Loucy (cell line): ENCODE results near the gene CCDC33.

Experiments used
- H2AFZ ChIP-seq: fragments of 200-600 bp; sonication (generic); 2 replicates; pipeline ENCODE4 v1.6.0; 2016; ENCODE audit warnings: antibody characterized with exemption, mild to moderate bottlenecking, low read length, moderate library complexity
- H3F3A ChIP-seq: fragments of 200-600 bp; 2 replicates; pipeline ENCODE4 v1.6.0; 2016; ENCODE audit warnings: antibody characterized with exemption, low read depth, mild to moderate bottlenecking
- H3K27me3 ChIP-seq: fragments of 200-600 bp; sonication (generic); 2 replicates; pipeline ENCODE4 v1.6.1; 2014; ENCODE audit warnings: low read length, mild to moderate bottlenecking; ENCODE audit not compliant: insufficient read depth, poor library complexity, severe bottlenecking
- H3K36me3 ChIP-seq: fragments of 200-600 bp; sonication (generic); 2 replicates; pipeline ENCODE4 v1.6.1; 2016; ENCODE audit warnings: low read length; ENCODE audit not compliant: insufficient read depth
- H3K4me1 ChIP-seq: fragments of 200-600 bp; sonication (generic); 2 replicates; pipeline ENCODE4 v1.5.1; 2014; ENCODE audit warnings: low read length, mild to moderate bottlenecking; ENCODE audit not compliant: insufficient read depth, poor library complexity, severe bottlenecking
- H3K4me2 ChIP-seq: fragments of 200-600 bp; sonication (generic); 2 replicates; pipeline ENCODE4 v1.6.0; 2014; ENCODE audit warnings: antibody characterized with exemption, low read length, low read depth, mild to moderate bottlenecking; ENCODE audit not compliant: poor library complexity, severe bottlenecking
- H3K4me3 ChIP-seq: fragments of 200-600 bp; sonication (generic); 2 replicates; pipeline ENCODE4 v1.5.1; 2014; ENCODE audit warnings: low read length, mild to moderate bottlenecking, mixed read lengths; ENCODE audit not compliant: poor library complexity, severe bottlenecking
- H3K79me2 ChIP-seq: fragments of 200-600 bp; sonication (generic); 2 replicates; pipeline ENCODE4 v1.6.1; 2014; ENCODE audit warnings: low read length; ENCODE audit not compliant: insufficient read depth
- H3K9ac ChIP-seq: fragments of 200-600 bp; sonication (generic); 2 replicates; pipeline ENCODE4 v1.6.0; 2014; ENCODE audit warnings: mild to moderate bottlenecking, low read depth, low read length, moderate library complexity; ENCODE audit not compliant: poor library complexity, severe bottlenecking
- H3K9me2 ChIP-seq: fragments of 200-600 bp; sonication (generic); replicated peaks from 2 replicates; pipeline ENCODE4 v1.6.1; 2016; ENCODE audit warnings: low read depth, low read length, mixed read lengths
- H3K9me3 ChIP-seq: fragments of 200-600 bp; sonication (generic); 2 replicates; pipeline ENCODE4 v1.6.1; 2014; ENCODE audit warnings: mild to moderate bottlenecking, antibody characterized with exemption, low read length, low read depth; ENCODE audit not compliant: insufficient read depth
- H4K20me1 ChIP-seq: fragments of 200-600 bp; sonication (generic); 2 replicates; pipeline ENCODE4 v1.6.0; 2014; ENCODE audit warnings: antibody characterized with exemption, low read length, mild to moderate bottlenecking; ENCODE audit not compliant: insufficient read depth, poor library complexity, severe bottlenecking
- EZH2phosphoT487 ChIP-seq: fragments of 200-600 bp; IDR thresholded peaks from 2 replicates; pipeline ENCODE4 v1.6.1; 2018; ENCODE audit warnings: antibody characterized with exemption, mild to moderate bottlenecking, moderate library complexity, borderline replicate concordance
- TF ChIP-seq, protein P1 (sequence below): fragments of 200-600 bp; sonication (generic); conservative IDR thresholded peaks from 2 replicates; pipeline ENCODE4 v1.5.1; 2014; ENCODE audit warnings: mild to moderate bottlenecking, antibody characterized with exemption, low read length

The CCDC33 gene

GRCh38 chr15:74259292-74259648 is 23.1 kb downstream of the CCDC33 start:
- Histone ChIP-seq H4K20me1 (no peaks in the 10 kb centered on the region), H3K79me2 (no peaks in the 10 kb centered on the region), H2AFZ (no peak overlapping the region), H3K9me3 (no peaks in the 10 kb centered on the region), H3K4me3 (no peak overlapping the region), H3F3A (no peaks in the 10 kb centered on the region), H3K9ac (no peak overlapping the region), H3K36me3 (no peaks in the 10 kb centered on the region), H3K27me3 (no peaks in the 10 kb centered on the region), H3K4me2 (no peak overlapping the region), H3K4me1 (no peaks in the 10 kb centered on the region), H3K9me2 (no peaks in the 10 kb centered on the region)
- TF ChIP-seq, protein P1, sequence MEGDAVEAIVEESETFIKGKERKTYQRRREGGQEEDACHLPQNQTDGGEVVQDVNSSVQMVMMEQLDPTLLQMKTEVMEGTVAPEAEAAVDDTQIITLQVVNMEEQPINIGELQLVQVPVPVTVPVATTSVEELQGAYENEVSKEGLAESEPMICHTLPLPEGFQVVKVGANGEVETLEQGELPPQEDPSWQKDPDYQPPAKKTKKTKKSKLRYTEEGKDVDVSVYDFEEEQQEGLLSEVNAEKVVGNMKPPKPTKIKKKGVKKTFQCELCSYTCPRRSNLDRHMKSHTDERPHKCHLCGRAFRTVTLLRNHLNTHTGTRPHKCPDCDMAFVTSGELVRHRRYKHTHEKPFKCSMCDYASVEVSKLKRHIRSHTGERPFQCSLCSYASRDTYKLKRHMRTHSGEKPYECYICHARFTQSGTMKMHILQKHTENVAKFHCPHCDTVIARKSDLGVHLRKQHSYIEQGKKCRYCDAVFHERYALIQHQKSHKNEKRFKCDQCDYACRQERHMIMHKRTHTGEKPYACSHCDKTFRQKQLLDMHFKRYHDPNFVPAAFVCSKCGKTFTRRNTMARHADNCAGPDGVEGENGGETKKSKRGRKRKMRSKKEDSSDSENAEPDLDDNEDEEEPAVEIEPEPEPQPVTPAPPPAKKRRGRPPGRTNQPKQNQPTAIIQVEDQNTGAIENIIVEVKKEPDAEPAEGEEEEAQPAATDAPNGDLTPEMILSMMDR = no peak
- TF ChIP-seq EZH2phosphoT487 = no peak

DNA sequence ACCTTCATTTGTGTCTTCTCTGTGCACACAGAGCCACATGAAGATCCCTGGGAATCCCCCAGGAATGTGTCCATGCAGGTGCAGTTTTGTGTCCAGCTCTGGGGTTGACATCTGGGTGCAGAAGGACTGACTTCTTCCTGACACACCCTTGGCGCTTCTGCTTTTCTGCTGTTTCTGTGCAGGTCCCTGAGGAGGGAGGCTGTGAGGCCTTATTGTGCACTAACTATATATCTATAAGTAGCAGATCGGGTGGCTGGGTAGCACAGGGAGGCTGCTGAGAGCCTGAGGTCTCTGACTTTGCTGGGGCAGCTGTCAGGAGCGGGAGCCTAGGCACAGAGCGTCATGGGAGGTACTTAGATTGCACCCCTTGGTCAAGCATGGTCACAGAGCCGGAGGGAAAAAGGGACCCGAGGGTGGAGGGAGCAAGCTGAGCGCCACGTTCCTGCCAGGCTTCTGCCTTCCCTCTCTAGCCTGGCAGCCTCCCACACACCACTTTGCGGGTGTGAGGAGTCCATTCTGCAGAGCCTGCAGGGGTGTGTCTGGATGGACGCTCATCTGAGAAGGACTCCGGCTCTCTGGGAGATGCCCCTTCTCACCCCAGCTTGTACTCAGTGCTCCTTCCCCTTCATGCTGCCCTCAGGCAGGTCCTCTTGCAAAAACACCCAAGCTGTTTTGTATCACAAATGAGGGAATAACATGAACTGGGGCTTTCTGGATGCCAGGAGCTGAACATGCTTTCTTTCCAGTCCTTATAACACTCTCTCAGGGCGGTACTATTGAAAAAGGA is 23.9 kb downstream of the CCDC33 start:
- Histone ChIP-seq H3K4me2 (no peak overlapping the region), H3K9ac (no peak overlapping the region), H3K36me3 (no peaks in the 10 kb centered on the region), H3K4me1 (no peaks in the 10 kb centered on the region), H3K27me3 (no peaks in the 10 kb centered on the region), H4K20me1 (no peaks in the 10 kb centered on the region), H3K9me2 (no peaks in the 10 kb centered on the region), H3K4me3 (no peak overlapping the region), H3K9me3 (no peaks in the 10 kb centered on the region), H3F3A (no peaks in the 10 kb centered on the region), H2AFZ (no peak overlapping the region), H3K79me2 (no peaks in the 10 kb centered on the region)
- no peak for TF ChIP-seq EZH2phosphoT487
- TF ChIP-seq, protein P1 = no peak

DNA sequence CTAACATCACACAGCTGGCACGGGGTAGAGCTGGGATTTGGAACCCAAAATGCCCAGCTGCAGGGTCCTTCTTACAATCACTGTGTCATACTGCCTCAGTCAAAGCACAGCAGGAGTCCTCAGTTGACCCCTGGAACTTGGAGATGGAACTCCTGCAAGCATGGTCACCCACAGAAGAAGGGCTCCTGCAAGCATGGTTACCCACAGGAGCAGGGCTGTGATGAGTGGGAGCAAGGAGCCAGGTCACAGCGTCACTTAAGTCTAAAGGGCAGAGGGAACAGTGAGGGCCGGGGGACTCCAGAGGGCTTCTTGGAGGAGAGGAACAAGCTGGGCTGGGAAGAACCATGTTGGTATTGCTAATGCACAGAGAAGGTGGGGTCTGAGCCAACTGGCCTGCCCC is 24.9 kb downstream of the CCDC33 start:
- no peaks in the 10 kb centered on the region for H3K79me2 ChIP-seq
- no peaks in the 10 kb centered on the region for H3K9me3 ChIP-seq
- H3K4me2 ChIP-seq = no peak overlapping the region
- H3K36me3 ChIP-seq = no peaks in the 10 kb centered on the region
- TF ChIP-seq, protein P1 = no peak
- TF ChIP-seq EZH2phosphoT487 = no peak
- H3K9ac ChIP-seq = no peak overlapping the region
- no peaks in the 10 kb centered on the region for H3F3A ChIP-seq
- no peak overlapping the region for H2AFZ ChIP-seq
- no peaks in the 10 kb centered on the region for H3K4me1 ChIP-seq
- H3K4me3 ChIP-seq = no peak overlapping the region
- no peaks in the 10 kb centered on the region for H3K27me3 ChIP-seq
- H3K9me2 ChIP-seq = no peaks in the 10 kb centered on the region
- no peaks in the 10 kb centered on the region for H4K20me1 ChIP-seq
